Mesodermal cell (in vitro differentiated cells): ENCODE measurements around the gene KAZN.

ENCODE experiments used
- H3K27ac ChIP-seq: 2 replicates; pipeline ENCODE4 v1.7.0; 2013; ENCODE audit warnings: mild to moderate bottlenecking, low read depth, low read length, moderate library complexity; ENCODE audit not compliant: severe bottlenecking
- H3K36me3 ChIP-seq: 2 replicates; pipeline ENCODE4 v1.7.1; 2013; ENCODE audit warnings: mild to moderate bottlenecking, low read length, moderate library complexity; ENCODE audit not compliant: control insufficient read depth, insufficient read depth
- H3K4me1 ChIP-seq: one replicate; pipeline ENCODE4 v1.7.1; 2013; ENCODE audit warnings: mild to moderate bottlenecking, low read length; ENCODE audit not compliant: insufficient read depth, control insufficient read depth, poor library complexity, severe bottlenecking
- H3K4me3 ChIP-seq: 2 replicates; pipeline ENCODE4 v1.7.0; 2013; ENCODE audit warnings: low read length, control low read depth, mild to moderate bottlenecking; ENCODE audit not compliant: insufficient read depth, poor library complexity, severe bottlenecking; ENCODE audit errors: extremely low read depth
- H3K9me3 ChIP-seq: 2 replicates; pipeline ENCODE4 v1.7.1; 2013; ENCODE audit warnings: mild to moderate bottlenecking, low read length, moderate library complexity; ENCODE audit not compliant: control insufficient read depth
- whole genome bisulfite sequencing, 2 experiments: methylation state at CpG; one replicate each; pipeline ENCODE4 v1.1.5; 2013; ENCODE audit warnings: missing lambda C conversion rate in 2 of 2; ENCODE audit not compliant: insufficient coverage in 2 of 2; 5-methylcytosine and 5-hydroxymethylcytosine counted together

Gene KAZN

DNA sequence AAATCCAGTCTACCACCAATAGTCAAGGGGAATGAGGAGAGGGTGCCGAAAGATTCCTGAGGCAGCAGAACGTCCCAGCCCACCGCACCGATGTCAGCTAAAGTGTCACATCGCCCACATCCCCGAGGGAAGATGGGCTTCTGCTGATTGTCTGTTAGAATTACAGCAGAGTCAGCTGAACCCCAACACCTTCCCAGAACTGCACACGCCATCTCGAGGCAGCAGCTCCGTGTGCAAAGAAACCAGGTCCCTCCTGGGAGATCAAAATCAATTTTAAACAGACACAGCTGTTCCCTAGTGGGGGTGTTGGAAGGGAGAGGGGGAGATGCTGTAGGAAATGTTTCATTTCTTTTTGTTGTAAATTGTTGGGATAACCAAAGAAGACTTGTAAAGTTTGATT, 12.8 kb upstream of the KAZN start:
- Histone ChIP-seq H3K27ac (no peak overlapping the region), H3K4me1 (no peaks in the 10 kb centered on the region), H3K36me3 (no peaks in the 10 kb centered on the region), H3K4me3 (no peak overlapping the region), H3K9me3 (peaks cover 4% of the 10 kb centered on the region)
- 90 to 97% methylated on average over 5 to 6 of the region's 9 CpGs for WGBS, 2 experiments

DNA sequence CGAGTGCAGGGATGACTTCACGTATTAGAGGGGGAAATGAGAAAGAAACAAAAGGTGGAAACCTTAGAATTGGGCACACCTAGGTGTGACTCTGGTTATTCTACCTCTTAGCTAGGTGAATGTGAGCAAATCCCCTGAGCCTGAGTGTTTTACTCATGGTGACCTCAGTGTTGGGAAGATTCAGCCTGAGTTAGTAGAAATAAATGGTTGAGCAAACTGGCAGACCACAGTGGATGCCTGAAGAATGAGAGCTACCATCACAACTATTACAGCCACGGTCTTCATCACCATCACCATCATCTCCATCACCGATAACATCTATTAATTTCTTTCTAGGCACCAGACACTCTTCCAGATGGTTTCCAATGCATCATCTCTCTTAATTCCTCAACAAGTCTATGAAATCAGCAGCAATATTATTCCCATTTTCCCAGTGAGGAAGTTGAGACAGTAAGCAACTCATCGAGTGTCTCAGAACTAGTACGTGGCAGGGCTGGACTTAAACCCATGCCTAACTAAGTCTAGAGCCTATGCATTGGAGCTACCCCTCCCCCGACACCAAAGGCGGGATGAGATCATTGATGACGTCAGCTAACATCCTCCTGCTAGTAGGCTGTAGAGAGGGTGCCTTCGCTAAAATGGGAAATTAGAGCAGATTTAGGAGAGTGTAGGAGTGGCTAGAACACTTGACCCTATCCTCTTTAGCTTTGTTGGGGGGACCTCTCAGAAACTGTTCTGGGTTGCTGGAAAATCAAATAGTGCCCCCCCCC, 7.9 kb upstream of the KAZN start:
- Histone ChIP-seq H3K27ac (no peak overlapping the region), H3K4me3 (no peak overlapping the region), H3K9me3 (no peaks in the 10 kb centered on the region), H3K4me1 (peaks cover 9% of the 10 kb centered on the region), H3K36me3 (no peaks in the 10 kb centered on the region)
- 79 to 96% methylated on average over 6 to 10 of the region's 10 CpGs for WGBS, 2 experiments

DNA sequence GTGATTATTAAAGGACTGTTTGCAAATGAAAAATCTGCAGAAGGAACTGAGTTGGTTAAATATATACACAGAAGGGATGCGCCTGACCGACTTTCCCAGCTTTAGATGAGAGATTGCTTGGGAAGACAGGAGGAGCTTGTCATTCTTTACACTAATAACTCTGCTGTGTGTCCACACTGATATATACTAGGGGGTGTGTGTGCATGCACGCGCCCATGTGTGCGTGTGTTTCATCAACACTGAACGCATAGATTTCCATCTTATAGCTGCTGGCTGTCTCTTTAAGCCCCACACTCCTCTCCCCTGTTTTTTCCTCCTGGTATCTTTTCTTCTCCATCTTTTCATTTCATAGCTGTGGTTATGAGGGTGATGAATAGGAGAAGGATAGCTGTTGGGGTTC, 6.9 kb upstream of the KAZN start:
- 95% methylated on average over 4 of the region's 6 CpGs; no CpG with 5 or more reads in 1 of the 2 experiments for WGBS, 2 experiments
- H3K36me3 ChIP-seq: no peaks in the 10 kb centered on the region
- no peak overlapping the region for H3K27ac ChIP-seq
- H3K4me3 ChIP-seq: no peak overlapping the region
- H3K9me3 ChIP-seq: no peaks in the 10 kb centered on the region
- H3K4me1 ChIP-seq: peaks cover 9% of the 10 kb centered on the region

DNA sequence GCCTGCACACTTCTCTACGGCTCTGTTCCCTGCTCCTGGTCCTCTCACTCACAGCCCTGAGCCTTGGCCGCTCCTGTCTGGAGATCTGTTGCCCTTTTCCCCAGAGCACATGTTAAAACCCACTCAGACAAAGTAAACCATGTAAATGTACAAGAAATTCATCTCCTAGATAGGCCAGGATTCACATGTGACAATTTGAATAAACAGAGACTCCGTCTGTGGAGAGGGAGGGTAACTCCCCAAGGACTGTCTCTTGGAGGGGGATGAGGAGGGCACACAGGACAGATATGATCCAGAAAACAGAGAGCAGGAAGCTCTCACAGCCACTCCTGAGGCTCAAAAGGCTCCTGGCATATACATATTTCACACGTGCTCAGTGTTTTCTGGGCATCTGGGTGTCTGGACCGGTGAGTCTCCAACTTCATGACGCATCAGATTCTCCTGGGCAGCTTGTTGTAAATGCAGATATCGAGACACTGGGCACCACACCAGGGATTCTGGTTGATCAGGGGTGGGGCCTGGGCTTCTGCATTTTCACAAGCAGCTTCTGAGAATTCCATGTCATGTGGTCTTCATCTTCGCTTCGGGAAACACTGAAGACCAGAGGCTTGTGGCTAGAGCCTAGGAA, 6.4 kb upstream of the KAZN start:
- Histone ChIP-seq H3K36me3 (no peaks in the 10 kb centered on the region), H3K27ac (no peak overlapping the region), H3K9me3 (no peaks in the 10 kb centered on the region), H3K4me3 (no peak overlapping the region), H3K4me1 (peaks cover 9% of the 10 kb centered on the region)
- 82 to 88% methylated on average over 6 to 7 of the region's 9 CpGs for WGBS, 2 experiments

DNA sequence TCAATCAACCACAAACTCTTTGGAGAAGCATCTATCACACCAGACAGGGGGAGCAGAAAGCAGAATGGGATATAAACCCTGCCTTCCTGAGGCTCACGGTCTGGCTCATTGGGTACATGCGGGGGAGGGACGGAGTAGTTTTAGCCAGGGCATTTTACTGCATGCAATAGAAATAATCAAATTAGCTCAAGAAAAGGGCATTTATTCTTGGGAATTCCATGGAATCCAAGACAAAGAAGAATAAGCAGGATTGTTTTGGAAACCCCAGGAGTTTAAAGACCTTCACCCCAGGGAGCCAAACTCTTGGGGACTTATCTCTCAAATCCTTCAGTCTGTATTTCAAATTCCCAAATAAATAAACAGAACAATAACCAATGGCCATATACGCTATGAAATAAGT, 5.2 kb upstream of the KAZN start:
- Histone ChIP-seq H3K9me3 (no peaks in the 10 kb centered on the region), H3K4me1 (peaks cover 9% of the 10 kb centered on the region), H3K36me3 (no peaks in the 10 kb centered on the region), H3K4me3 (no peak overlapping the region), H3K27ac (no peak overlapping the region)
- 42% methylated on average over 4 of the region's 4 CpGs; no CpG with 5 or more reads in 1 of the 2 experiments for WGBS, 2 experiments

DNA sequence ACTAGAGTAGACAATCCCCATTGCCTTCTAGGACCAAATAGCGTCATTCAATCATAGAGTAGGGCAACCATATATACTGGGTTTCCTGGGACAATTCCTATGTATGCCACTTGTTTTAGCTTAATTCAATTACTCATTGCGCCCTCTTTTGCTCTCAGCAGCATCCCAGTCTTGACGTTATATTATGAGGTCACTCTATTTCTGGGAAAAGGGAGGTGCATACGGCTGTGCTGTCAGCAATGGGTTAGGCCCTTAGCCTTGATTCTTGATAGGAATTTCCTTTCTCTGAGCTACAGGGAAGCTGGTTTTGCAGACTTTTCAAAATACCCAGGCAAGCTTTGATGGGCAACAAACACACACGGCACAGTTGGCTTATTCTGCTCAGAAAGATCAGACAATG, 4.4 kb upstream of the KAZN start:
- Histone ChIP-seq H3K4me1 (peaks cover 9% of the 10 kb centered on the region), H3K4me3 (no peak overlapping the region), H3K36me3 (no peaks in the 10 kb centered on the region), H3K9me3 (no peaks in the 10 kb centered on the region), H3K27ac (no peak overlapping the region)
- 94 to 96% methylated on average over 3 to 4 of the region's 5 CpGs for WGBS, 2 experiments

DNA sequence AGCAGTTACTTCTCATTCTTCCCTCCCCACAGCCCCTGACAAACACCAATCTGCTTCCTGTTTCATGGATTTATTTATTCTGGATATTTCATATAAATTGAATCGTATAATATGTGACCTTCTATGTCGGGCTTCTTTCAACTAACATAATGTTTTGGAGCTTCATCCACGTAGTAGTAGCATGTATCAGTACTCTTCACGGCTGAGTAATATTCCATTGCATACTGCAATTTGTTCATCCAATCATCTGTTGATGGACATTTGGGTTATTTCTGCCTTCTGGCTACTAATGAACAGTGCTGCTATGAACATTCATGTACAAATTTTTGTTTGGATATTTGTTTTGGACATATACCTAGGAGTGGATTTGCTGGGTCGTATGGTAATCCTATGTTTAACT, 1.9 kb upstream of the KAZN start:
- H3K27ac ChIP-seq: no peak overlapping the region
- H3K4me1 ChIP-seq: peaks cover 23% of the 10 kb centered on the region
- WGBS, 2 experiments: 33 to 100% methylated on average over 1 to 3 of the region's 5 CpGs
- no peak overlapping the region for H3K4me3 ChIP-seq
- no peaks in the 10 kb centered on the region for H3K36me3 ChIP-seq
- H3K9me3 ChIP-seq: no peaks in the 10 kb centered on the region

DNA sequence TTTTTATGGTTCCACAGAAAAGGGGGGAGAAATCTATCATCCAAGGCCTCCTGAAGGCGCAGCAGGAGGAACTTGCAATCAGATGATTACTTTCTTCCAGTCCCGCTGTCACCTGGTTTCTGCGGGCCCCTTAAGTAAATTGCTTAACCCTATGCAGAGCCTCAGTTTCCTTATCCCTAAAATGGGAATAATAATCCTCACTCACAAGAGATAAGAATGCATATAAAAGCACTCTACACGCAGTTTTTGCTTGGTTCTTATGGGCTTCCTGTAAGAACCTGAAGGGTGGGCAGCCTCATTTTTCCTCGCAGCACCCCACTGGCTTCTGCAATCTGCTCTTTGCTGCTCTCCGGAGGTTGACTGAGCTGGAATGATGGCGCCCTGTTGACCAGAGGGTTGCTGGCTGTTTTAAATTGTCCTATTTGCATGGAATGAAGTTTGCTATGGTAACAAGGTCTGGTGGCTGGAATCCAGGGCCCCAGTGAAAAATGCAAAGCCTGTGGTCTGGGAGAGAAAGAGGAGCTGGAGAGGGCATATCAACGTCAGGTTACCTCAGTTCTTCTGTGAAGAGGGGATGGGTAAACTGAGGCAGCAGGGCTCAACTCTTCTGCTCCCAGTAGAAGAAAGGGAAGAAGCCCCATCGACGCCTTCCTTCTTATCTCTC, 1.0 kb upstream of the KAZN start:
- peak overlapping the region; percentile 96 for H3K27ac ChIP-seq
- peaks cover 28% of the 10 kb centered on the region for H3K4me1 ChIP-seq
- 47 to 69% methylated on average over 7 of the region's 10 CpGs for WGBS, 2 experiments
- peak overlapping the region; percentile 74 for H3K4me3 ChIP-seq
- no peaks in the 10 kb centered on the region for H3K36me3 ChIP-seq
- H3K9me3 ChIP-seq: no peaks in the 10 kb centered on the region

DNA sequence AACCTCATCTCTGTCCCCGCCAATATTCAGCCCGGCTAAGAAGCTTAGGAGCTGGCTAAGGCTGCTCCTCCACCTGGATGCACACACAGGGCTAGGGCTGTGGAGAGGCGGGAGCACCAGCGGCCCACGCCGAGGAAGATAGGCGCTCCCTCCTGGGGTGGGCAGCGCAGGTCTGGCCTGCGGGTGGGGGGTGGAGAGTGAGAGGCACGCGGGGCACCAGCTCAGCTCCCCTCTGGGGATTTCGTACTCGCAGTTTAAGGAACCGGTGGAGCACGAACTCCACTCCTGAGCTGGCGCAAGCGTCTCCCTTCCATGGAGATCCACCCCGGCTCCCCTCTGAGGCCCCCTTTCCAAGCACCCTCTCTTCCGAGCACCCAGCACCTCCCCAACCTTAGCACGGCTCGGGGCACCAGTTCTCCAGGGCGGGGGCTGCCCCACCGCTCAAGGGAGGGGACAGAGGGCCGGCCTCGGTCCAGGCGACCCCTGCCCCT, 433 bp upstream of the KAZN start:
- Histone ChIP-seq H3K27ac (peak overlapping the region; percentile 96), H3K4me3 (peak overlapping the region; percentile 74), H3K9me3 (no peaks in the 10 kb centered on the region), H3K36me3 (no peaks in the 10 kb centered on the region), H3K4me1 (peaks cover 34% of the 10 kb centered on the region)
- WGBS, 2 experiments: 1 to 3% methylated on average over 18 to 21 of the region's 26 CpGs

DNA sequence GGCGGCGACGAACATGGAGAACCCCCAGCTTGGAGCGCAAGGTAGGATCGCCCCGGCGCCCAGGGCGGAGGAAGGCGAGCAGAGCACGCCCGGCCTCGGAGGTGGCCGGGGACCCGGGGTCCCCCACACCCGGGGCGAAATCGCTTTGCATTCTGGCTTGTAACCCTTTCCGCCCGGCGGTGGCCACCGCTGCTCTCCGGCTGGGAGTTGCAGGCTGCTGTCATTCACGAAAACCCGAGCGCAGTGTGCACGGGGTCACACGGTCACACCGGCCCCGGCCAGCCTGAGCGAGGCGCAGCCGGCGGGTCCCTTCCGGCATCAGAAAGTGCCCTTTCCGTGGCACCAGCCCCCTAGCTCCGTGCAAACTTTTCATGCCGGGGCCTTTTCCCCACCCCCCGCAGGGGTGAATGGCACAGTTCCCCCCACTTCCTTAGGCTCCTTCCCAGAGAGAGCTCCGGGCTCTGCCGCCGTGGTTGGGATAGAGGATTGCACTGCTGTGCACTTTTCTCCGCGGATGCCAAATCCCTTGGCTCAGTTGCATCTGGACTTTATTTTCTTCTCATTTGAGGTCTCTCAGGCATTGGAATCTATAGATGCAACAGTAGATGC, 802 bp downstream of the KAZN start:
- Histone ChIP-seq H3K27ac (peak overlapping the region; percentile 39), H3K4me1 (peaks cover 35% of the 10 kb centered on the region), H3K9me3 (no peaks in the 10 kb centered on the region), H3K36me3 (no peaks in the 10 kb centered on the region), H3K4me3 (peak overlapping the region; percentile 74)
- 0% methylated on average over 39 of the region's 43 CpGs for WGBS, 2 experiments
